A549 (cell line): ENCODE results near the gene UTP3. TPM values are rescaled to one million over a fixed set of nuclear protein-coding genes. Genes with fewer than 3 reads are reported as not detected.
A peak's percentile ranks its signal among the peaks of the same experiment; 100 is the strongest.

Experiments
- ATAC-seq, 2 experiments: fragments of 200-7000 bp in 1 of 2; fragments of >200 bp in 1 of 2; cut with Nextera tagmentation in 1 of 2; cut with Tn5 transposase in 1 of 2; 3 replicates each; pipeline versions ENCODE4 v1.8.0 to v1.9.1; 2018 to 2020; ENCODE audit warnings: mild to moderate bottlenecking in 1 of 2, moderate library complexity in 1 of 2
- CTCF ChIA-PET: fragments of 300-600 bp; sonication (Branson Sonifier 250); formaldehyde crosslinking; extraction: SDS; loops from one replicate; lab custom pipeline; 2021; ENCODE audit warnings: antibody characterized with exemption, inconsistent platforms; lab: Yijun Ruan, JAX
- POLR2A ChIA-PET: fragments of 350-600 bp; formaldehyde crosslinking; extraction: SDS; loops from one replicate; lab custom pipeline; 2021; ENCODE audit warnings: antibody characterized with exemption, inconsistent platforms; lab: Yijun Ruan, JAX
- DNase-seq, 2 experiments: peaks; one replicate each; pipeline versions ENCODE4 v3.0.0 to v3.0.0-alpha.2; 2011 to 2016; ENCODE audit warnings: low read depth in 1 of 2, low spot score in 1 of 2
- FAIRE-seq: peaks from 2 replicates; lab custom pipeline; 2011; peaks lifted over from hg19 to GRCh38; lab: Jason Lieb, UNC
- H3K27ac ChIP-seq, 2 experiments: fragments of >200 bp; sonication (Bioruptor Twin); formaldehyde crosslinking; 3 replicates each; pipeline ENCODE4 v1.5.1; 2016 to 2017
- H3K4me1 ChIP-seq: fragments of >200 bp; sonication (Bioruptor Twin); formaldehyde crosslinking; 3 replicates; pipeline ENCODE4 v1.6.1; 2016
- H3K4me2 ChIP-seq: fragments of >200 bp; sonication (Bioruptor Twin); formaldehyde crosslinking; 3 replicates; pipeline ENCODE4 v1.6.1; 2016
- H3K4me3 ChIP-seq: fragments of >200 bp; sonication (Bioruptor Twin); formaldehyde crosslinking; 3 replicates; pipeline ENCODE4 v1.5.1; 2016
- H3K9me3 ChIP-seq: fragments of >200 bp; sonication (Bioruptor Twin); formaldehyde crosslinking; 3 replicates; pipeline ENCODE4 v1.6.1; 2016
- CEBPB ChIP-seq, 2 experiments: fragments of >200 bp in 1 of 2; sonication (Bioruptor Twin) in 1 of 2; formaldehyde crosslinking in 1 of 2; IDR thresholded peaks; 2 replicates each; pipeline ENCODE4 v1.6.1; 2012 to 2016
- CTCF ChIP-seq: fragments of >200 bp; sonication (Bioruptor Twin); formaldehyde crosslinking; IDR thresholded peaks from 3 replicates; pipeline ENCODE4 v1.5.1; 2016
- FOSB ChIP-seq: fragments of 250-450 bp; sonication (Bioruptor Pico); IDR thresholded peaks from 2 replicates; pipeline ENCODE4 v1.5.0; 2020; ENCODE audit warnings: mild to moderate bottlenecking, moderate library complexity
- JUN ChIP-seq, 2 experiments: fragments of >200 bp; sonication (Bioruptor Twin); formaldehyde crosslinking; IDR thresholded peaks; 2 replicates in 1 of 2; 3 replicates in 1 of 2; pipeline ENCODE4 v1.6.1; 2016 to 2017
- KDM5A ChIP-seq: fragments of 200-600 bp; sonication (generic); IDR thresholded peaks from 2 replicates; pipeline ENCODE4 v1.6.1; 2016; ENCODE audit warnings: antibody characterized with exemption, mild to moderate bottlenecking
- PBX3 ChIP-seq: IDR thresholded peaks from 2 replicates; pipeline ENCODE4 v1.6.1; 2012
- PHF8 ChIP-seq: fragments of 200-600 bp; sonication (generic); IDR thresholded peaks from 2 replicates; pipeline ENCODE4 v1.6.1; 2016; ENCODE audit warnings: low read depth, mild to moderate bottlenecking, antibody characterized with exemption, moderate library complexity, borderline replicate concordance
- POLR2A ChIP-seq: IDR thresholded peaks from 2 replicates; pipeline ENCODE4 v1.6.1; 2012; ENCODE audit warnings: mild to moderate bottlenecking, low read length
- RAD21 ChIP-seq, 2 experiments: fragments of >200 bp in 1 of 2; sonication (Bioruptor Twin) in 1 of 2; formaldehyde crosslinking in 1 of 2; IDR thresholded peaks in 1 of 2; conservative IDR thresholded peaks in 1 of 2; 2 replicates in 1 of 2; 3 replicates in 1 of 2; pipeline ENCODE4 v1.6.1; 2012 to 2018; ENCODE audit warnings: inconsistent platforms in 1 of 2
- RARB ChIP-seq: fragments of 250-450 bp; sonication (Bioruptor Pico); IDR thresholded peaks from 2 replicates; pipeline ENCODE4 v1.8.0; 2021; ENCODE audit warnings: mild to moderate bottlenecking, moderate library complexity
- SMC3 ChIP-seq: fragments of >200 bp; sonication (Bioruptor Twin); formaldehyde crosslinking; IDR thresholded peaks from 3 replicates; pipeline ENCODE4 v1.6.1; 2018; ENCODE audit warnings: inconsistent platforms
- WGBS: methylation state at CpG from one replicate; pipeline ENCODE4 v1.1.6; 2017; ENCODE audit errors: missing lambda C conversion rate; 5-methylcytosine and 5-hydroxymethylcytosine counted together
- polyA plus RNA-seq, 4 experiments: library from polyadenylated mRNA; depleted of rRNA in 3 of 4; stranded (reverse); fragments of >200 nt; fragmentation: RNase III in 1 of 4; extraction: RNeasy Plus Mini Kit Qiagen cat#74134 plus additional on column Dnase treatment in 1 of 4; gene quantifications; 2 replicates in 3 of 4; 3 replicates in 1 of 4; pipeline ENCODE4 v1.2.3, GENCODE V29; 2011 to 2017
- TF ChIP-seq, protein P1 (sequence below): fragments of 250-450 bp; sonication (Bioruptor Pico); IDR thresholded peaks from 2 replicates; pipeline ENCODE4 v1.5.0; 2021; ENCODE audit warnings: mild to moderate bottlenecking, moderate library complexity, borderline replicate concordance
- TF ChIP-seq, protein P2 (sequence below): fragments of 250-450 bp; sonication (Bioruptor Pico); IDR thresholded peaks from 2 replicates; pipeline ENCODE4 v1.5.0; 2020; ENCODE audit warnings: low read depth, mild to moderate bottlenecking, moderate library complexity
- TF ChIP-seq, protein P3 (sequence below): fragments of >200 bp; sonication (Bioruptor Twin); formaldehyde crosslinking; IDR thresholded peaks from 3 replicates; pipeline ENCODE4 v1.6.1; 2016

The UTP3 gene
- polyA plus RNA-seq, 2 of the 4 experiments (the other 2 are of a cell fraction): 24.8 to 44.6 TPM

DNA sequence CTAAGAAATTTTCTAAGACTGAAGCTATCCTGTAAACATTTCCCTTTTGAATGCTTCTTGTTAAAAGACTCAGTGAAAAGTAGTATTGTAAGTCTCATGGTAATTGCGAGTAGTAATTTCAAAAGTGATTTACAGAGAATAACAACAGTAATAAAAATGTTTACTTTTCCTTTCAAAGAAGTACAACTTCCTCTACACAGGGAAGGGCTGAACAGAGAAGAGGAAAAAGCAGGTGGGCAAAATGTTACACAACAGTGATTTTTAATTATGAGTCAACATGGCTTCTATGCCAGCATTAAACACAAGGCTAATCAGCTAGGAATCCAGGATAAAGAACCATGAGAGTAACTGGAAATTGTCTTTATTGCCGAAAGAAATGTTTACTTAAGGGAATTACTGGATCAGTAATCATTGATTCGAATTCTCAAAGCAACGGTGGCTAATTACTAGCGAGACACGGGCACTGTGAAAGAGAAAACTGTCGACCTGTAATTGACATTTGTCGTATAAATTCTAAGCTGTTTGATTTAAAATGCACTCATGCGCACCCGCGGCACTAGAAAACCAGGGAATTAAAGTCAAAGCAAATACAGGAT, 15.4 kb downstream of the UTP3 start:
- peak overlapping the region; percentile 98 for H3K4me3 ChIP-seq
- peak overlapping the region; percentile 87 for H3K4me2 ChIP-seq
- TF ChIP-seq, protein P1, sequence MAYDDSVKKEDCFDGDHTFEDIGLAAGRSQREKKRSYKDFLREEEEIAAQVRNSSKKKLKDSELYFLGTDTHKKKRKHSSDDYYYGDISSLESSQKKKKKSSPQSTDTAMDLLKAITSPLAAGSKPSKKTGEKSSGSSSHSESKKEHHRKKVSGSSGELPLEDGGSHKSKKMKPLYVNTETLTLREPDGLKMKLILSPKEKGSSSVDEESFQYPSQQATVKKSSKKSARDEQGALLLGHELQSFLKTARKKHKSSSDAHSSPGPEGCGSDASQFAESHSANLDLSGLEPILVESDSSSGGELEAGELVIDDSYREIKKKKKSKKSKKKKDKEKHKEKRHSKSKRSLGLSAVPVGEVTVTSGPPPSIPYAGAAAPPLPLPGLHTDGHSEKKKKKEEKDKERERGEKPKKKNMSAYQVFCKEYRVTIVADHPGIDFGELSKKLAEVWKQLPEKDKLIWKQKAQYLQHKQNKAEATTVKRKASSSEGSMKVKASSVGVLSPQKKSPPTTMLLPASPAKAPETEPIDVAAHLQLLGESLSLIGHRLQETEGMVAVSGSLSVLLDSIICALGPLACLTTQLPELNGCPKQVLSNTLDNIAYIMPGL (CRISPR knock-in tag): no peak
- 0 out of 4 replicates have a peak, but pooled peaks of 1 of the 2 experiments have one; percentile 10 for TF ChIP-seq CEBPB (IDR thresholded peaks at IDR 0.05)
- ChIA-PET POLR2A (interaction anchor here (1.0 to 3.1 kb wide), 3 partner anchors 11 to 199 kb away, joined by 3 to 12 read pairs (median 4); partner anchors contain the start of genes MOB1B and UTP3), CTCF (interaction anchor here (0.8 to 3.9 kb wide), 7 partner anchors 10 to 201 kb away, joined by 3 to 15 read pairs (median 4); partner anchors contain the start of gene GRSF1)
- DNase-seq: no peak
- peaks cover 22% of the 10 kb centered on the region for H3K4me1 ChIP-seq
- FAIRE-seq: no peak
- peak overlapping the region; percentile 95 to 98 for H3K27ac ChIP-seq
- ATAC-seq: no peak
- H3K9me3 ChIP-seq: no peaks in the 10 kb centered on the region
- 24% methylated on average over 11 of the region's 11 CpGs for WGBS

GRCh38 chr4:70704215-70704930, 16.0 kb downstream of the UTP3 start:
- CTCF ChIA-PET: interaction anchor here (0.6 to 3.9 kb wide), 9 partner anchors 10 to 200 kb away, joined by 3 to 15 read pairs (median 3); partner anchors contain the start of gene GRSF1
- ATAC-seq (peak; percentile 83), FAIRE-seq (no peak), DNase-seq (peak; percentile 49 to 73)
- Histone ChIP-seq H3K4me3 (peak overlapping the region; percentile 98), H3K27ac (peak overlapping the region; percentile 95 to 98), H3K9me3 (no peaks in the 10 kb centered on the region), H3K4me1 (peaks cover 29% of the 10 kb centered on the region), H3K4me2 (peak overlapping the region; percentile 87)
- POLR2A ChIA-PET: interaction anchor here (0.6 to 3.1 kb wide), 7 partner anchors 9 to 198 kb away, joined by 3 to 12 read pairs (median 5); partner anchors contain the start of genes MOB1B and UTP3
- TF ChIP-seq RAD21 (conservative IDR thresholded peaks at IDR 0.05 in 1 of 2, IDR thresholded peaks at IDR 0.05 in 1 of 2): peak in 1 of 2 experiments; percentile 37; a peak in 2 of 5 replicates
- TF ChIP-seq PBX3: no peak
- TF ChIP-seq PHF8: peak; percentile 31; the same call in 1 of the 2 replicates
- 0 out of 3 replicates have a peak, but pooled peaks have one; percentile 13 for TF ChIP-seq SMC3
- TF ChIP-seq, protein P2, sequence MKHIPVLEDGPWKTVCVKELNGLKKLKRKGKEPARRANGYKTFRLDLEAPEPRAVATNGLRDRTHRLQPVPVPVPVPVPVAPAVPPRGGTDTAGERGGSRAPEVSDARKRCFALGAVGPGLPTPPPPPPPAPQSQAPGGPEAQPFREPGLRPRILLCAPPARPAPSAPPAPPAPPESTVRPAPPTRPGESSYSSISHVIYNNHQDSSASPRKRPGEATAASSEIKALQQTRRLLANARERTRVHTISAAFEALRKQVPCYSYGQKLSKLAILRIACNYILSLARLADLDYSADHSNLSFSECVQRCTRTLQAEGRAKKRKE (CRISPR knock-in tag): no peak
- TF ChIP-seq KDM5A: no peak
- TF ChIP-seq CEBPB (IDR thresholded peaks at IDR 0.05): no peak
- TF ChIP-seq RARB: no peak
- peak; percentile 33; the same call in 2 of the 3 replicates for TF ChIP-seq CTCF
- TF ChIP-seq JUN (IDR thresholded peaks at IDR 0.05): peak; percentile 47 to 51; a peak in 1 of 5 replicates
- TF ChIP-seq, protein P3, sequence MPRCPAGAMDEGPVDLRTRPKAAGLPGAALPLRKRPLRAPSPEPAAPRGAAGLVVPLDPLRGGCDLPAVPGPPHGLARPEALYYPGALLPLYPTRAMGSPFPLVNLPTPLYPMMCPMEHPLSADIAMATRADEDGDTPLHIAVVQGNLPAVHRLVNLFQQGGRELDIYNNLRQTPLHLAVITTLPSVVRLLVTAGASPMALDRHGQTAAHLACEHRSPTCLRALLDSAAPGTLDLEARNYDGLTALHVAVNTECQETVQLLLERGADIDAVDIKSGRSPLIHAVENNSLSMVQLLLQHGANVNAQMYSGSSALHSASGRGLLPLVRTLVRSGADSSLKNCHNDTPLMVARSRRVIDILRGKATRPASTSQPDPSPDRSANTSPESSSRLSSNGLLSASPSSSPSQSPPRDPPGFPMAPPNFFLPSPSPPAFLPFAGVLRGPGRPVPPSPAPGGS: no peak
- TF ChIP-seq FOSB (CRISPR knock-in tag): no peak
- TF ChIP-seq POLR2A: peak; percentile 52
- WGBS: 2% methylated on average over 26 of the region's 58 CpGs
